GDM1 (cell line): Measurements from ENCODE around the gene SBNO2.

Experiments
- DNase-seq: peaks from one replicate; lab custom pipeline; 2025; lab: John Stamatoyannopoulos, UW

Gene SBNO2

GRCh38 chr19:1070931-1071791 is 102.9 kb downstream of the SBNO2 start:
- DNase-seq = no peak

- DNase-seq = no peak
Measured at GRCh38 chr19:1070576-1070930, 103.5 kb downstream of the SBNO2 start.

- DNase-seq = peak; percentile 89
Measured at GRCh38 chr19:1069009-1069779, 104.9 kb downstream of the SBNO2 start.

GRCh38 chr19:1068009-1069001 is 105.8 kb downstream of the SBNO2 start:
- peak; percentile 28 for DNase-seq

- no peak for DNase-seq
Measured at GRCh38 chr19:1067341-1067957, 106.6 kb downstream of the SBNO2 start.

GRCh38 chr19:1066748-1067340 is 107.2 kb downstream of the SBNO2 start, which contains the start of gene ARHGAP45:
ARHGAP45 (plus strand) TSS chr19:1067167; CDS start chr19:1067406, 239 bp downstream.
- peak; percentile 81 for DNase-seq

- DNase-seq = no peak
Measured at GRCh38 chr19:1066251-1066747, 107.8 kb downstream of the SBNO2 start.

GRCh38 chr19:1065606-1066109 is 108.4 kb downstream of the SBNO2 start:
- no peak for DNase-seq

- peak; percentile 65 for DNase-seq
Measured at GRCh38 chr19:1064661-1065605, 109.1 kb downstream of the SBNO2 start.

- DNase-seq = no peak
Measured at GRCh38 chr19:1063909-1064660, 110.0 kb downstream of the SBNO2 start.

GRCh38 chr19:1063030-1063908 is 110.8 kb downstream of the SBNO2 start:
- peak; percentile 53 for DNase-seq

GRCh38 chr19:1062387-1063029 is 111.6 kb downstream of the SBNO2 start:
- DNase-seq = no peak

GRCh38 chr19:1061987-1062386 is 112.1 kb downstream of the SBNO2 start:
- DNase-seq = no peak

GRCh38 chr19:1060689-1061088 is 113.4 kb downstream of the SBNO2 start:
- DNase-seq = no peak

GRCh38 chr19:1058112-1058511 is 116.0 kb downstream of the SBNO2 start:
- no peak for DNase-seq
